Choroid plexus epithelial cell (primary cell): Measurements from ENCODE around the gene FICD.
"Not testable (repeated sequence)": the region's sequence is repeated elsewhere in the genome, so short reads cannot be mapped to it uniquely, and the experiment has no call there.

ENCODE experiments used
- DNase-seq: peaks from one replicate; pipeline ENCODE4 v3.0.0-alpha.2; 2010; ENCODE audit warnings: low read depth
- H3K4me3 ChIP-seq: 2 replicates; pipeline ENCODE4 v1.5.1; 2011; ENCODE audit warnings: low read depth, mild to moderate bottlenecking, control low read depth, low read length, moderate library complexity
- TF ChIP-seq, protein P1 (sequence below): conservative IDR thresholded peaks from 2 replicates; pipeline ENCODE4 v1.5.1; 2011; ENCODE audit warnings: low read depth, mild to moderate bottlenecking, control low read depth, inconsistent platforms, low read length, moderate library complexity

FICD gene

DNA sequence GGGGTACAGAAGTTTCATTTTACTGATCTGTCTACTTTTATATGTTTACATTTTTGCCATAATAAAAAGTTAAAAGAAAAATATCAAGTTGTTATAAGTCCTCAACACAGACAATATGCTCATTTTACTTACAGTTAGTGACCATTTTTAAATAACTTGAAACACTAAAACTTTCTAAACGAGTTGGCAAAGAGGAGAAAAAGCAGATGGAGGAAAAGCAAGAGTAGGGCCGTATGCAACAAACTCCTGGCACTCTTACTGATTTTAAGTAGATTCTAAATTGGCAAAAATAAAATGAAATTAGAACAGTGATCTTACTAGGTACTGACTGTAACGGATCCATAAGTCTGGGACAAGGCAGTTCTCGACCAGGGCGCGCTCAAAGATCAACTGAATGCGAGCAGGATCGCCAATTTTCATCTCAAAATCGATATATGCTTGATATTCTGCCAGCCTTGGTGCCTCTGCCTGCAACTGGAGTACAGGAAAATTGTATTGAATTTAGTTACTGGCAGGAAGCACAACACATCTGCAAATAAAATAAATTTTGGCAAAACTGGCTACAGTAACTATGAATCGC lies 23.6 kb downstream of the FICD start:
- no peak overlapping the region for H3K4me3 ChIP-seq
- no peak for DNase-seq
- TF ChIP-seq, protein P1, sequence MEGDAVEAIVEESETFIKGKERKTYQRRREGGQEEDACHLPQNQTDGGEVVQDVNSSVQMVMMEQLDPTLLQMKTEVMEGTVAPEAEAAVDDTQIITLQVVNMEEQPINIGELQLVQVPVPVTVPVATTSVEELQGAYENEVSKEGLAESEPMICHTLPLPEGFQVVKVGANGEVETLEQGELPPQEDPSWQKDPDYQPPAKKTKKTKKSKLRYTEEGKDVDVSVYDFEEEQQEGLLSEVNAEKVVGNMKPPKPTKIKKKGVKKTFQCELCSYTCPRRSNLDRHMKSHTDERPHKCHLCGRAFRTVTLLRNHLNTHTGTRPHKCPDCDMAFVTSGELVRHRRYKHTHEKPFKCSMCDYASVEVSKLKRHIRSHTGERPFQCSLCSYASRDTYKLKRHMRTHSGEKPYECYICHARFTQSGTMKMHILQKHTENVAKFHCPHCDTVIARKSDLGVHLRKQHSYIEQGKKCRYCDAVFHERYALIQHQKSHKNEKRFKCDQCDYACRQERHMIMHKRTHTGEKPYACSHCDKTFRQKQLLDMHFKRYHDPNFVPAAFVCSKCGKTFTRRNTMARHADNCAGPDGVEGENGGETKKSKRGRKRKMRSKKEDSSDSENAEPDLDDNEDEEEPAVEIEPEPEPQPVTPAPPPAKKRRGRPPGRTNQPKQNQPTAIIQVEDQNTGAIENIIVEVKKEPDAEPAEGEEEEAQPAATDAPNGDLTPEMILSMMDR = no peak

DNA sequence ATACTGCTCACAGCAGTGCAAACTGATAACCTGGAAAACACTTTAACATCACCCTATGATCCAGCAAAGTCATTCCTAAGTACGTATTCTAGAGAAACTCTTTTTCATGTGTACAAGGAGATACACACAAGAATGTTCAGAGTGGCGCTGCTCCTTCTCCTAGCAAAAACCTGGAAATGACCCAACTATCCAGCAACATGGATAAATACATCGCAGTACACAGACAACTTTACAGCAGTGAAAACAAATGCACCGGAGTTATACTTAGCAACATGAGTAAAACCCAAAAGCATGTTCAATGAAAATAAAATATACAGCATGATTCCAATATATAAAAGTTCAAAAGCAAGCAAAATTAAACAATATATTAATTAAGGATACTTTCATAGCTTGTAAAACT lies 27.2 kb downstream of the FICD start:
- H3K4me3 ChIP-seq = no peak overlapping the region
- TF ChIP-seq, protein P1 = no peak
- DNase-seq = no peak

DNA sequence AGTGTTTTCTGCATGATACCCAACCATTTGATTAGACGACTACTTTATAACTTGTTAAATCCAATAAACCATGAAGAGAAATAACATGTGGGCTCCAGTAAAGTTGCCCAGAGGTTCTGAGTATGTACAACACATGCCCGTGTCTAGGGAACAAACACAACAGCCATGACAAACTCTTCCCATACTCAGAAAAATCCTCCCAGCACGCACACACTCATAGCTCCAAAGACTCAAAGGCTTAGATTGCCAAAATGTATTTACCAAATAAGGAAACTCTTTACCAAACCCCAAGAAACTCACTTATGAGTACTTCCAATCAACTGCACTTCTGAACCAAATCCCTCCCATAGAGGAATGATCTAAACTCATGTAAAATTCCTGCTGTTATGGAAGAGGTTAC lies 28.6 kb downstream of the FICD start:
- TF ChIP-seq, protein P1 = no peak
- DNase-seq = no peak
- H3K4me3 ChIP-seq = no peak overlapping the region

DNA sequence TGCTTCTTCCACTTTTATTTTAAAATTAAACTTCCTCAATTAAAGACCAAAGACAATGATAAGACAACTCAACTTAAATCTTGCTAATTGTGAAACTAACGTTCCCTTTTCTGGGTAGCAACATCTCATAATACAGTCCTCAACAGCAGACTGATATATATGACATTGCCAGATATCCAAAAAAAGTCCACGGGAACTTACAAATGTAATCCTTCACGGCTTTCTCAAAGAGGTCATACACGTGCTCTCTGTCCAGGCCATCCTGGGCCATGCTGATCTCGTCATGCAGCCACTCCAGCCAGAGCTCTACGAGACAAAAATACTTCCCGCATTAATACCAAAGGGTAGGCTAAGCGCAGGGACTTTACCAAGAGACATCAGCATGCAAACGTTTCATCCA lies 32.6 kb downstream of the FICD start:
- DNase-seq = no peak
- no peak overlapping the region for H3K4me3 ChIP-seq

DNA sequence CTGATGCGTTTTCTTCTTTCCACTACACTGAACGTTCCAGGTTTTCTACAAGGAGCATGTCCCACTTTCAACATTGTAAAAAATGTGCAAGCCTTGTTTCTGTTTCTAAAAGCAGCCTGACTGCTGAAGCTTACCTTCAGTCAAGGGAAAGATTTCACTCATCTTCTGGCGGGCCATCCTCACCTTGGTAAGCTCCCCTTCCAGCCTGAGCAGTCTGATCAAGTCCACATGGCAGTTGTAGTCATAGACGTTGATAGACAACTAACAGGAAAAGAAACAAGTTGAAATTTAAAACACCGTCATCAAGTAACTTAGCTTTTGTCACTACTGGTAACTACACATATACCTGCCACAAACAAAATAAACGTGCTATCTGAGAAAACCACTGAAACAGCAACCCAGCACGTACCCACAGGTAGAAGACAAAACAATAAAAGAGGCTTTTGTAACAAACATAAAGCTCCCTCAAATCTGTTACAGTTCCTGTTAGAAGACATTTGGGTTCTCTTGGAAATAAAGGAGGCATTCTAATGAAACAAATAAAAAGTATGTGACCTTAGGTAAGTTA lies 34.0 kb downstream of the FICD start:
- TF ChIP-seq, protein P1 = no peak
- H3K4me3 ChIP-seq = no peak overlapping the region
- no peak for DNase-seq

More for the DNA sequence above, 32.6 kb downstream of the FICD start:
- TF ChIP-seq, protein P1 = no peak

DNA sequence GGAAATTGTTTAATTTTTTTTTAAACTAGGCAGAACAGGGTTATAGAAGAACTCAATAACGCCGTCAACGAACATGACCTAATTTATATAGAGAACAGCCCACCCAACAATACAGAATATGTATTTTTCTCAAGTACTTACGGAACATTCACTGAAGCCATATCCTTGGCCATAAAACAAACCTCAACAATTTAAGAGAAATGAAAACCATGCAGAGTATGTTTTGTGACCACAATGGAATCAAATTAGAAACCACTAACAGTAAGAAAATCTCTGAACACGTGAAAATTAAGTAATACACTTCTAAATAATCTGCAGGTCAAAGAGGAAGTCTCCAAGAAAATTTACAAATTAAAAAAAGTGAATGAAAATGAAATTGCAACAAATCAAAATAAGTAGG lies 36.5 kb downstream of the FICD start:
- no peak overlapping the region for H3K4me3 ChIP-seq
- TF ChIP-seq, protein P1 = no peak

DNA sequence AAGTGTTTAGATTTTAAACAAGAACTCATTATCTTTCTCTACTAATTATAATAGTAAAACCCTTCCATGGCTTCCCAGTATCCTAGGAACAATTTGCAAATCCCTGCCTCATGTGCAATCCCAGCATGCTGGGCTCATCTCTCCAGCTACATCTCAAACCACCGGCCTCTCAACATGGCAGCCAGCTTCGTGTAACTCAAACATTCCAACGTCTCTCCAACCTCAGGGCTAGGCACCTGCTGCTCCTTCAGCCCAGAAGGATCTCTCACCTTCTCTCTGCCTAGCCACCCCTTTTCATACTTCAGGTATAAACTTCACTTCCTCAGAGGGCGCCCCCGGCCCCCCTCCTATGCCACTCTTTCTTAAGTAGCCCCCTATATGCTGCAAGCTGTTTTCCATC lies 38.7 kb downstream of the FICD start:
- DNase-seq = no peak
- no peak overlapping the region for H3K4me3 ChIP-seq
- TF ChIP-seq, protein P1 = no peak

More for the DNA sequence above, 36.5 kb downstream of the FICD start:
- DNase-seq = peak; percentile 88

DNA sequence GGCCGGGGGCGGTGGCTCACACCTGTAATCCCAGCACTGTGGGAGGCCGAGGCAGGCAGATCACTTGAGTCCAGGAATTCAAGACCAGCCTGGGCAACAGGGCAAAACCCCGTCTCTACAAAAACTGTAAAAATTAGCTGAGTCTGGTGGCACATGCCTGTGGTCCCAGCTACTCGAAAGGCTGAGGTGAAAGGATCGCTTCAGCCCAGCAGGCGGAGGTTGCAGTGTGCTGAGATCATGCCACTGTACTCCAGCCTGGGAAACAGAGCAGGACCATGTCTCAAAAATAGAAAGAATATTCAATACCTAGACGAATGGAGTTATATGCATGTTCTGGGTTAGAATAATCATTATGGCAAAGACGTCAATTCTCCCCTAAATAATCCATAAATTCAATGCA lies 40.3 kb downstream of the FICD start:
- not testable (repeated sequence) for H3K4me3 ChIP-seq
- peak; percentile 45 for DNase-seq
